Gastroesophageal sphincter (tissue), 3 donors: ENCODE measurements around the gene ATRAID.

Experiments
- EP300 ChIP-seq: sonication (generic); formaldehyde crosslinking; IDR thresholded peaks from one replicate; pipeline ENCODE4 v1.6.1; 2017; ENCODE audit warnings: antibody characterized with exemption, mild to moderate bottlenecking
- POLR2A ChIP-seq, 2 donors: fragments of 450-650 bp; IDR thresholded peaks; one replicate each; pipeline ENCODE4 v1.6.1; 2017; ENCODE audit warnings: antibody characterized with exemption in 2 of 2, mild to moderate bottlenecking in 2 of 2, moderate library complexity in 1 of 2
- POLR2AphosphoS5 ChIP-seq: sonication (generic); formaldehyde crosslinking; IDR thresholded peaks from one replicate; pipeline ENCODE4 v1.6.1; 2017; ENCODE audit warnings: antibody characterized with exemption
- TF ChIP-seq, protein P1 (sequence below), 4 experiments: fragments of 200-600 bp in 2 of 4; fragments of 450-650 bp in 2 of 4; sonication (generic) in 1 of 4; IDR thresholded peaks; one replicate each; pipeline ENCODE4 v1.5.1; 2017 to 2019; ENCODE audit warnings: antibody characterized with exemption in 4 of 4, mild to moderate bottlenecking in 2 of 4, moderate library complexity in 2 of 4

DNA sequence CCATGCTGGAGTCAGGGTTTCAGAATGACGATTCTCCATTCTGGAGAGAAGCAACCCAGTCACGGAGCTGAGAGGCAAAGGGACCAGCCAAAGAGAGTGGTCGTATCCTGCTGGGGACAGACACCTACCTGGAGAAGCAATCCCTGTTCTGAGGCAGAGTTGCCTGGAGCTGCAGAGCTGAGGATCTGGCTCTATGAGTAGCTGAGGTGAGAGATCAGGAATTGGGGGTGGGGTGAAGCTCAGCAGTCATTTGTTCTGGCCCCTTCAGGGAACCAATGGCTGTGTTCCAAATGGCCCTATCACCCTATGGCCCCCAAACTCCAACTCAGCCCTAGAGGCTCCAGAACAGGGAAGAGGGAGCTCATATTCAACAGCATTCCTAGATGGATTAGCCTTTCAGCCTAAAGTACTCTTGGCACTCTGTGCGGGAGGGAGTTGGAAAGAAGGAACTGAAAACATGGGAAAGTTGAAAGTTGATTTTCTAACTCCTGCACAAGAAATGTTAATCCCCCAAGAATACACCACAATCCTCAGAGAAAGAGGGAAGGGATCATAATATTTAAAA lies 3.3 kb upstream of the ATRAID start:
- TF ChIP-seq, protein P1, sequence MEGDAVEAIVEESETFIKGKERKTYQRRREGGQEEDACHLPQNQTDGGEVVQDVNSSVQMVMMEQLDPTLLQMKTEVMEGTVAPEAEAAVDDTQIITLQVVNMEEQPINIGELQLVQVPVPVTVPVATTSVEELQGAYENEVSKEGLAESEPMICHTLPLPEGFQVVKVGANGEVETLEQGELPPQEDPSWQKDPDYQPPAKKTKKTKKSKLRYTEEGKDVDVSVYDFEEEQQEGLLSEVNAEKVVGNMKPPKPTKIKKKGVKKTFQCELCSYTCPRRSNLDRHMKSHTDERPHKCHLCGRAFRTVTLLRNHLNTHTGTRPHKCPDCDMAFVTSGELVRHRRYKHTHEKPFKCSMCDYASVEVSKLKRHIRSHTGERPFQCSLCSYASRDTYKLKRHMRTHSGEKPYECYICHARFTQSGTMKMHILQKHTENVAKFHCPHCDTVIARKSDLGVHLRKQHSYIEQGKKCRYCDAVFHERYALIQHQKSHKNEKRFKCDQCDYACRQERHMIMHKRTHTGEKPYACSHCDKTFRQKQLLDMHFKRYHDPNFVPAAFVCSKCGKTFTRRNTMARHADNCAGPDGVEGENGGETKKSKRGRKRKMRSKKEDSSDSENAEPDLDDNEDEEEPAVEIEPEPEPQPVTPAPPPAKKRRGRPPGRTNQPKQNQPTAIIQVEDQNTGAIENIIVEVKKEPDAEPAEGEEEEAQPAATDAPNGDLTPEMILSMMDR (IDR thresholded peaks at IDR 0.05), result no peak
- TF ChIP-seq POLR2A (IDR thresholded peaks at IDR 0.05), result no peak
- TF ChIP-seq POLR2AphosphoS5, result no peak
- no peak for TF ChIP-seq EP300
